Measurements from ENCODE around the gene TSPYL6.

Gene TSPYL6

GRCh38 chr2:54237428-54237827 lies 18.6 kb downstream of the TSPYL6 start:
- H3K27ac ChIP-seq, result no peak overlapping the region
- no peak for DNase-seq
- H3K27me3 ChIP-seq, result no peaks in the 10 kb centered on the region
- TF ChIP-seq CTCF (IDR thresholded peaks at IDR 0.05), result no peak
- intact Hi-C loops (cut with DNase I; ENCODE audit: low total_unique reads), result no loop called here
- H3K4me1 ChIP-seq, result peaks cover 0 to 35% (median 19%) of the 10 kb centered on the region in 4 donors
- no peak overlapping the region for H3K4me3 ChIP-seq
- no peaks in the 10 kb centered on the region for H3K36me3 ChIP-seq
- no peaks in the 10 kb centered on the region for H3K9me3 ChIP-seq

- Histone ChIP-seq H3K27me3 (no peaks in the 10 kb centered on the region), H3K4me1 (peaks cover 0 to 13% (median 4%) of the 10 kb centered on the region in 4 donors), H3K4me3 (no peak overlapping the region), H3K9me3 (no peaks in the 10 kb centered on the region), H3K27ac (no peak overlapping the region), H3K36me3 (no peaks in the 10 kb centered on the region)
- TF ChIP-seq CTCF (IDR thresholded peaks at IDR 0.05), result no peak
- DNase-seq, result no peak
- intact Hi-C loops (cut with DNase I; ENCODE audit: low total_unique reads), result no loop called here
Observed at GRCh38 chr2:54233832-54234649, 22.0 kb downstream of the TSPYL6 start.

- DNase-seq, result peak; percentile 69 to 73
- no peaks in the 10 kb centered on the region for H3K36me3 ChIP-seq
- no peak overlapping the region for H3K4me3 ChIP-seq
- peak overlapping the region; percentile 1 to 35 for H3K27ac ChIP-seq
- intact Hi-C loops (cut with DNase I; ENCODE audit: low total_unique reads), result no loop called here
- no peaks in the 10 kb centered on the region for H3K27me3 ChIP-seq
- no peak for TF ChIP-seq CTCF (IDR thresholded peaks at IDR 0.05)
- peaks cover 0 to 14% (median 3%) of the 10 kb centered on the region in 4 donors for H3K4me1 ChIP-seq
- no peaks in the 10 kb centered on the region for H3K9me3 ChIP-seq
Observed at GRCh38 chr2:54228945-54229344, 27.1 kb downstream of the TSPYL6 start.

GRCh38 chr2:54227798-54228197 lies 28.2 kb downstream of the TSPYL6 start:
- Histone ChIP-seq H3K27me3 (no peaks in the 10 kb centered on the region), H3K36me3 (no peaks in the 10 kb centered on the region), H3K4me3 (no peak overlapping the region), H3K27ac (no peak overlapping the region), H3K4me1 (peaks cover 0 to 14% (median 3%) of the 10 kb centered on the region in 4 donors), H3K9me3 (no peaks in the 10 kb centered on the region)
- DNase-seq, result no peak
- intact Hi-C loops (cut with DNase I; ENCODE audit: low total_unique reads), result no loop called here
- TF ChIP-seq CTCF (IDR thresholded peaks at IDR 0.05), result no peak

- H3K36me3 ChIP-seq, result no peaks in the 10 kb centered on the region
- DNase-seq, result no peak
- no peak for TF ChIP-seq CTCF (IDR thresholded peaks at IDR 0.05)
- H3K27ac ChIP-seq, result no peak overlapping the region
- H3K27me3 ChIP-seq, result no peaks in the 10 kb centered on the region
- no peak overlapping the region for H3K4me3 ChIP-seq
- peaks cover 0 to 14% (median 3%) of the 10 kb centered on the region in 4 donors for H3K4me1 ChIP-seq
- intact Hi-C loops (cut with DNase I; ENCODE audit: low total_unique reads), result no loop called here
- H3K9me3 ChIP-seq, result no peaks in the 10 kb centered on the region
Observed at GRCh38 chr2:54226260-54226659, 29.8 kb downstream of the TSPYL6 start.

Measured in tibial artery (tissue), 4 donors.